Heart left ventricle (tissue), 13 donors: Measurements from ENCODE around the gene YARS1.

Experiments used
- POLR2A ChIP-seq, 2 donors: fragments of 450-650 bp; IDR thresholded peaks; one replicate each; pipeline ENCODE4 v1.6.1; 2017; ENCODE audit warnings: antibody characterized with exemption in 2 of 2, mild to moderate bottlenecking in 2 of 2, moderate library complexity in 2 of 2
- TF ChIP-seq, protein P1 (sequence below), 12 donors: fragments of 200-600 bp; sonication (generic) in 4 of 12; IDR thresholded peaks; one replicate each; pipeline versions ENCODE4 v1.5.0 to v1.8.0; 2018 to 2022; ENCODE audit warnings: antibody characterized with exemption in 12 of 12, mild to moderate bottlenecking in 5 of 12
- donor health status: ischemic (EF 13 %, LVEDD 7.1; RV severe dilation, severe dysfunction).
- donor health status: DM: no; HTN: yes; CAD: no.
- donor health status: DM: no; HTN: no; CAD: no.
- donor health status: ischemic (EF 25% LVEDD 6.9; RV normal size, moderate dysfunction).
- donor health status: ischemic (EF 25% LVEDD 5.7; RV mildly dilated, moderate dysfunction).
- donor health status: ischemic (EF 35%, LVEDD 5.7; RV mildly dilated, moderate dysfunction).
- donor health status: nonischemic (EF 11% LVEDD 7.7; RV severe dilation, severe dysfunction).
- donor health status: DM: yes; HTN: yes; CAD: no.
- donor health status: PGD.
- donor health status: ischemic (EF 29% LVEDD 5.4; RV normal size, mild dysfunction).
- donor health status: nonischemic (EF 23%, LVEDD 6.1; RV moderate dilation, normal function).

DNA sequence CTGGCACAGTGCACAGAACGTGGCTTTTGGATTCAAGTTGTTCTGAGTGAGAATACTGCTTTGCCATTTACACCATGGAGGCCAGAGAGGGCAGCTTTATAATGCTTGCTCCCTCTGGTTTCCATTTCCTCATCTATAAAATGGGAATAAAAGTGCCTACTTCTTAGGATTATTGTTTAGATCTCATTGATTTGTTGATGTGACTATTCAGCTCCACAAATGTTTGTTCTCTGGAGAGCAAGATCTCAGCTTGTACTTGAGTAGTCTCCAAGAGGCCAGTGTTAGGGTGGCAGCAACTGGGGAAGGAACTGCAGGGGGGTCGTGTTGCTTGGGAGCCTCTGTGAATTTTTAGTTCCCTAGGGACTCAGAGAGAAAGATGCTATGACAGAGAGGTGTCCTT is 55.2 kb downstream of the YARS1 start:
- TF ChIP-seq, protein P1, sequence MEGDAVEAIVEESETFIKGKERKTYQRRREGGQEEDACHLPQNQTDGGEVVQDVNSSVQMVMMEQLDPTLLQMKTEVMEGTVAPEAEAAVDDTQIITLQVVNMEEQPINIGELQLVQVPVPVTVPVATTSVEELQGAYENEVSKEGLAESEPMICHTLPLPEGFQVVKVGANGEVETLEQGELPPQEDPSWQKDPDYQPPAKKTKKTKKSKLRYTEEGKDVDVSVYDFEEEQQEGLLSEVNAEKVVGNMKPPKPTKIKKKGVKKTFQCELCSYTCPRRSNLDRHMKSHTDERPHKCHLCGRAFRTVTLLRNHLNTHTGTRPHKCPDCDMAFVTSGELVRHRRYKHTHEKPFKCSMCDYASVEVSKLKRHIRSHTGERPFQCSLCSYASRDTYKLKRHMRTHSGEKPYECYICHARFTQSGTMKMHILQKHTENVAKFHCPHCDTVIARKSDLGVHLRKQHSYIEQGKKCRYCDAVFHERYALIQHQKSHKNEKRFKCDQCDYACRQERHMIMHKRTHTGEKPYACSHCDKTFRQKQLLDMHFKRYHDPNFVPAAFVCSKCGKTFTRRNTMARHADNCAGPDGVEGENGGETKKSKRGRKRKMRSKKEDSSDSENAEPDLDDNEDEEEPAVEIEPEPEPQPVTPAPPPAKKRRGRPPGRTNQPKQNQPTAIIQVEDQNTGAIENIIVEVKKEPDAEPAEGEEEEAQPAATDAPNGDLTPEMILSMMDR (IDR thresholded peaks at IDR 0.05), result no peak
- TF ChIP-seq POLR2A (IDR thresholded peaks at IDR 0.05), result no peak
